ENCODE data around the gene TMEM234.

- TF ChIP-seq CTCF (IDR thresholded peaks at IDR 0.05) (no peak), POLR2A (IDR thresholded peaks at IDR 0.05) (no peak)
Observed at GRCh38 chr1:32228771-32229170, 6.6 kb upstream of the TMEM234 start.
